GM19193 (cell line): ENCODE results near the gene CELF2.

Source experiments
- POLR2A ChIP-seq: IDR thresholded peaks from 4 replicates; pipeline ENCODE4 v1.6.1; 2011; ENCODE audit not compliant: insufficient read depth, insufficient read length; ENCODE audit errors: extremely low read depth

The CELF2 gene

GRCh38 chr10:11057994-11058393 is 40.3 kb downstream of the CELF2 start:
- no peak for TF ChIP-seq POLR2A

- TF ChIP-seq POLR2A: no peak
Measured at GRCh38 chr10:11058965-11059364, 41.3 kb downstream of the CELF2 start.

- TF ChIP-seq POLR2A: no peak
Measured at GRCh38 chr10:11063856-11064255, 46.2 kb downstream of the CELF2 start.

- TF ChIP-seq POLR2A: no peak
Measured at GRCh38 chr10:11064832-11065231, 47.2 kb downstream of the CELF2 start.

- no peak for TF ChIP-seq POLR2A
Measured at GRCh38 chr10:11065567-11065966, 47.9 kb downstream of the CELF2 start.

- TF ChIP-seq POLR2A: no peak
Measured at GRCh38 chr10:11066520-11066919, 48.8 kb downstream of the CELF2 start.

- TF ChIP-seq POLR2A: no peak
Measured at GRCh38 chr10:11068861-11069633, 51.4 kb downstream of the CELF2 start.

GRCh38 chr10:11073410-11073809 is 55.7 kb downstream of the CELF2 start:
- no peak for TF ChIP-seq POLR2A

- no peak for TF ChIP-seq POLR2A
Measured at GRCh38 chr10:11074536-11075267, 57.0 kb downstream of the CELF2 start.

GRCh38 chr10:11076221-11076620 is 58.5 kb downstream of the CELF2 start:
- no peak for TF ChIP-seq POLR2A

- no peak for TF ChIP-seq POLR2A
Measured at GRCh38 chr10:11080564-11080984, 62.9 kb downstream of the CELF2 start.

- TF ChIP-seq POLR2A: no peak
Measured at GRCh38 chr10:11081408-11081807, 63.7 kb downstream of the CELF2 start.

GRCh38 chr10:11082526-11082925 is 64.9 kb downstream of the CELF2 start:
- TF ChIP-seq POLR2A: no peak

- TF ChIP-seq POLR2A: no peak
Measured at GRCh38 chr10:11083051-11083450, 65.4 kb downstream of the CELF2 start.

GRCh38 chr10:11085545-11085944 is 67.9 kb downstream of the CELF2 start:
- no peak for TF ChIP-seq POLR2A
